ENCODE results near the gene ZBTB21.

ZBTB21 gene

DNA sequence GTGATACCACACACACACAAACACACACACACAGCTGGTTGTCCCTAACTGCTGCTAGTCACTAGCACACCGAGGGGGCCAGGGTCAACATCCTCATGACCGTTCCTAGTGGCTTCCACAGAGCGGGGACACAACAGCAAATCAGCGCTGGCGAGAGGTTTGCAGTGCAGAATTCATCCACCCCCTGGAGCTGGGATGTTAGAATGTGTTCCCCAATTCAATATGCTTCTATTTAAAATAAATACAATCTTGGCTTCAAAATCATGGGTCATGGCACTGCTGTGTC lies 40.1 kb downstream of the ZBTB21 start:
- TF ChIP-seq, protein P1, sequence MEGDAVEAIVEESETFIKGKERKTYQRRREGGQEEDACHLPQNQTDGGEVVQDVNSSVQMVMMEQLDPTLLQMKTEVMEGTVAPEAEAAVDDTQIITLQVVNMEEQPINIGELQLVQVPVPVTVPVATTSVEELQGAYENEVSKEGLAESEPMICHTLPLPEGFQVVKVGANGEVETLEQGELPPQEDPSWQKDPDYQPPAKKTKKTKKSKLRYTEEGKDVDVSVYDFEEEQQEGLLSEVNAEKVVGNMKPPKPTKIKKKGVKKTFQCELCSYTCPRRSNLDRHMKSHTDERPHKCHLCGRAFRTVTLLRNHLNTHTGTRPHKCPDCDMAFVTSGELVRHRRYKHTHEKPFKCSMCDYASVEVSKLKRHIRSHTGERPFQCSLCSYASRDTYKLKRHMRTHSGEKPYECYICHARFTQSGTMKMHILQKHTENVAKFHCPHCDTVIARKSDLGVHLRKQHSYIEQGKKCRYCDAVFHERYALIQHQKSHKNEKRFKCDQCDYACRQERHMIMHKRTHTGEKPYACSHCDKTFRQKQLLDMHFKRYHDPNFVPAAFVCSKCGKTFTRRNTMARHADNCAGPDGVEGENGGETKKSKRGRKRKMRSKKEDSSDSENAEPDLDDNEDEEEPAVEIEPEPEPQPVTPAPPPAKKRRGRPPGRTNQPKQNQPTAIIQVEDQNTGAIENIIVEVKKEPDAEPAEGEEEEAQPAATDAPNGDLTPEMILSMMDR (IDR thresholded peaks at IDR 0.05; ENCODE audit: insufficient read depth, missing control alignments): no peak
- DNase-seq (ENCODE audit: insufficient read length, low spot score): no peak
- FAIRE-seq: no peak

DNA sequence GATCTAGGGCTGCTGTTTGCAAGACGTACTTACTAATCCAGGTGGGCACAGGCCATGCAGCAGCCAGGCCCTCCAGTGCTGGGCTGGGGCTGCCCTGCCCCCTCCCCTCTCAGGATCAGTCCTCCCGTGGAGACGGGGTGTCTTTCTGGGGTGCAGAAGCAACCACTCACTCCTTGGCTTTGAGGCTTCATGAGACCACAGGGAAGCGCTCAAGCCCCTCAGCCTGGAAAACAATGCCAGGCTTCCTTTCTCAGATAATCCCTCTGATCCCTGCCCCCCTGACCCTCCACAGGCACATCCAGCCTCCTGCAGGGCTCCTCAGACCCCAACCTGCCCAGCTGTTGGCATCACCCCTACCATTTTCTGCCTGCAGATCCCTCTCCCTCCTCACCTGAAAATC lies 42.5 kb downstream of the ZBTB21 start:
- TF ChIP-seq, protein P1 (IDR thresholded peaks at IDR 0.05; ENCODE audit: insufficient read depth, missing control alignments): no peak
- FAIRE-seq (no peak), DNase-seq (ENCODE audit: insufficient read length, low spot score) (no peak)

DNA sequence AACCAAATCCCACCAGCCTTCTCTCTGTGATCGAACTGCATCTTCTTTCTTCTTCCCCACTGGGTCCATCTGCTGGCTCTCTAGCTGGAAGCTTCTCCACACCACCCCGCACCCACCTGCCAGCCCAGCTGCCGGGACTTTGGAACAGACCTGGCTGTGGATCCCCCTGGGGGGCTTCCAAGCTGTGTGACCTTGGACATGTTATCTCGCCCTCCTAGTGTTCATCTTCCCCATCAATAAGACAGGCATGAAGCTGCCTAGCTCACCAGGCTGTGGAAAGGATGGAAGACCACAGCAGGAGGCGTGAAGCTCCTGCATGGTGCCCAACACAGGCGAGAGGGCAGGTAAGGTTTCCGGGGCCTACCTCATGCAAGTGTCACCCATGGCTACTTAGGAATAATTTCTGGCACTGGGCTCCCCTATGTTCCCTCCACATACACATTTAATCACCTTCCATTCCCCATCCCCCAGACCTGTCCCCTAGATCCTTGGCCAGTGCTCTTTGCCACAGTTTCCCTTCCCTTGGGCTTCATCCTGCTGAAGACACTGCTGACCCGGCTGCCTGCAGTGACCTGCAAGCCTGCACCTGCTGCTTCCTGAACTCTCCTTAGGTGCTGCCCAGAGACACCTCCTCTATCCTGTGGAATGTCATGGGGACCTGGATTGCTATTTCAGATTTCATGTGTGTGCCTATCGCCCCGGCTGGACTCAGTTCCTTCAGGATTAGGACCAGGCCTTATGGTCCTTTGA lies 43.1 kb downstream of the ZBTB21 start:
- no peak for FAIRE-seq
- TF ChIP-seq, protein P1 (IDR thresholded peaks at IDR 0.05; ENCODE audit: insufficient read depth, missing control alignments): no peak
- DNase-seq (ENCODE audit: insufficient read length, low spot score): no peak

DNA sequence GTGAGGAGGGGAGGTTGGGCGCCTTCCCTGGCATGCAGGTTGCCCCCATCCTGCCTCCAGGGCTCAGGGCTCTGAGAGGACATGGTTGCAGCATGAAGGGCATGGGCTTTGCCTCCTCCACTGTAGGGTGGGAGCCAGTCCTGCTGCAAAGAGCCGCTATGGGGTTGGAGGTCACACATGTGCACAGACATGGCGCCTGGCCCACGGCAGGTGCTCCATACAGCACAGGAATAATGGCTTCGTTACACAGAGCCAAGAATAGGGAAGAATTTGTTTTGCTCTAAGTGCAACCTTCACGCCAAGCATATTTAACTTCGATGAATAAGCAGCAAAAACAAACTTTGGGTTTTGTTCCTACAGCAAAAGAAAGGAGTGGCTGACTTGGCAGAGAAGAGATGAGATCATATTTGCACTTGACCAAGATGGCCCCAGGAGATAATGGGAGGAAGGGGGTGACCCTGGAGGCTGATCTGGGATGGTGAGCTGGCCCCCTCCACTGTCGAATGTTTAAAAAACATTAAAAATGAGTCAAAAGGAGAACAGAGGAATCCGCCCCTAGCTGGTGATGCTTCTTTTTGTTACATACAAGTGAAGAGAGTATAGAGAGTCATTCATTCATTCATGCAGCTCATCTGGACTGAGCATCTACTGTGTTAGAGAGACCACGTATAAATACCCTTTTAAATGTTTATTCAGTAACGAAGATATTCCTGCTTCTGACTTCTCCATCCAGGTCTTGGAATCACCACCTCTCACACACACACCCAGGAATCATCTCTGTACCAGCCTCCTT lies 43.9 kb downstream of the ZBTB21 start:
- no peak for FAIRE-seq
- TF ChIP-seq, protein P1 (IDR thresholded peaks at IDR 0.05; ENCODE audit: insufficient read depth, missing control alignments): no peak
- DNase-seq (ENCODE audit: insufficient read length, low spot score): no peak

DNA sequence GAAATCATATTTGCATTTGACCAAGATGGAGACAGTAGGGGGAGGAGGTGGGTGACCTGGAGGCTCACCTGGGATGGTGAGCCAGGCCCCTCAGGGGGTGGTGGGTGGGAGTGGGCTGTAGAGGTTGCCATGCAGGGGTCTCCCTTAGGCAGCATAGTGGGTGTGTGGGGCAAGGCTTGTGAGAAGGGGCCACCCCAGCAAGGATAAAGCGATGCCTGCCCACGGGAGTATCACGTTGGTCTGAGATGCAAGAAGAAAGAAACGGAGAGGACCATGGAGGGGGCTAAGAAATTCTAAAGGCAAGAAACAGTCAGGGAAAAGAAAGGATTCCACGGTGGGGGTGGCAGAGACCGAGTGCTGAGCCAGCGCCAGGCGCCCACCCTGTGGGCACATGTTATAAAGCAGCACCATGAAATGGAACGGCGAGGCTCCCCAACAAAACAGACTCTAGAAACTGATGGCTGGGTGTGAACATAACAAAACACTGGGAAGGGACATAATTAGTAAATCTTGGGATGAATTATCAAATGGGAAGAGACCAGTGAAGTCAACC lies 44.6 kb downstream of the ZBTB21 start:
- DNase-seq (ENCODE audit: insufficient read length, low spot score) (no peak), FAIRE-seq (no peak)
- TF ChIP-seq, protein P1 (IDR thresholded peaks at IDR 0.05; ENCODE audit: insufficient read depth, missing control alignments): no peak

DNA sequence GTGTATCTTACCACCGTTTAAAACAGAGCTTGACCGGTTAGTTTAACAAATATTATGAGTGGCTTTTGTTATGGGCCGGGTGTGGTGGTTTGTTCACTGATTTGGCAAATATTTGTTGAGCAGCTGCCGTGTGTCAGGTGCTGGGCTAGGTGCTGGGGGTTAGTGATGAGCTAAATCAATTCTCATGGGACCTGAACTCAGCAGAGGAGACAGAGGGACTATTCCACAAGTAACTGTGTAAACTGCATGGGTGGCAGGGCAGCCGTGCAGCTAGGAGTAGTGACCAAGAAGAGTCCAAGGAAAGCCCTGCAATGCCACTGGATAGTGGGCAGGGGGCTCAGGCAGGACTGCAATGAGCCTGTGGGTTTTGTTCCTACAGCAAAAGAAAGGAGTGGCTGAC lies 45.1 kb downstream of the ZBTB21 start:
- no peak for DNase-seq (ENCODE audit: insufficient read length, low spot score)
- no peak for FAIRE-seq
- TF ChIP-seq, protein P1 (IDR thresholded peaks at IDR 0.05; ENCODE audit: insufficient read depth, missing control alignments): no peak

DNA sequence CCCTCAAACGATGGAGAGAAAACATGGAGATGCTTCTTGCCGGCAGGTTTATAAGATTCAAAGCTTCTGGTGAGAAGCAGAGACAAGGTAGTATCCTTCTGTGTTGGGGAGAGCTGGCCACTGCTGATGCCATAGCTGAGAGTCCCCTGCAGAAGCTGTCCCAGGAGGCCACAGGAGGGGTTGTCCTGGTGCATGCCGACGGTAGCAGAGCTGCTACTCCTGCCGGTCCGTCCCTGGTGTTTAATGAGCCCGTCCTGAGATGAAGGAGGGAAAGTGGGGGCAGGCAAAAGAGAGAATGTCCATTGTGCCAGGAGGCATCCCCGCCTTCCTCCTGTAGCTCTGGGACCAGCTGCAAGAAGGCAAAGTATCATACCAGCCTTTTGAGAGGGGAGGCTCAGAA lies 46.0 kb downstream of the ZBTB21 start:
- TF ChIP-seq, protein P1 (IDR thresholded peaks at IDR 0.05; ENCODE audit: insufficient read depth, missing control alignments): no peak
- FAIRE-seq: no peak

More for the DNA sequence above, 46.0 kb downstream of the ZBTB21 start:
- no peak for DNase-seq (ENCODE audit: insufficient read length, low spot score)

All from D721Med (cell line).